ENCODE measurements around the gene OAF. TPM values are rescaled to one million over a fixed set of nuclear protein-coding genes. Genes with fewer than 3 reads are reported as not detected.

Gene OAF
- total and polyA plus RNA-seq, 2 experiments from 2014 or later = 1.1 to 3.0 TPM

DNA sequence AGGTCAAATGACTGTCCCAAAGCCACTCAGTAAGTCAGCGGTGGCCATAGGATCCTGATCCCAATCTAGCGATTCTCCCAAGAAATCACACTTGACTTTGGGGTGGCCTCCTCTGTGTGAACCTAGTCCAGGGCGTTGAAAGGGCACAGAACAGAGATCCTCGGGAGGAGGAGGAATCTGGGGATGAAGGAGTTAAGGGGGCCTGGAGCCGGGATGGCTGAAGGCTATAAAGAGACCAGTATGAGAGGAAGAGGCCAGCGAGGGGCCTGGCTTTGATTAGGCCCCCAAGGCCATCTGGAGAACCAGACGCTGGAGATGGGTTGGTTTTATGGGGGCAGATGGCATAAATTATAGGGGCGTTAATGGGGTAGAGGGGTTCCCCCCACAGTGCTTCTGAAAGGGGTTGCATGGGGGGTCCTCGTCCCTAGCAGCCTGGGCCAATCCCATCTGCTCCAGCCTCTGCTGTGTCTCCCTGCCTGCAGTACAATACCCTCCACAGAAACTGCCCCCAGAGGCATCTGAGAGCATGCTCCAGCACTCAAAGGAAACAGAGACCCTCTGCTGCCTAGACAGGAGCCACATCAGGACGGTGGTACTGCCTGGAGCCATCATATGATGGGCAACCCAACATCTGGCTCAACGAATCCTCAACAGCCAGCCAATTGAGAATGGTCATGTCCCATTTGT is 37.7 kb upstream of the OAF start (continued):
- TF ChIP-seq, protein P1, sequence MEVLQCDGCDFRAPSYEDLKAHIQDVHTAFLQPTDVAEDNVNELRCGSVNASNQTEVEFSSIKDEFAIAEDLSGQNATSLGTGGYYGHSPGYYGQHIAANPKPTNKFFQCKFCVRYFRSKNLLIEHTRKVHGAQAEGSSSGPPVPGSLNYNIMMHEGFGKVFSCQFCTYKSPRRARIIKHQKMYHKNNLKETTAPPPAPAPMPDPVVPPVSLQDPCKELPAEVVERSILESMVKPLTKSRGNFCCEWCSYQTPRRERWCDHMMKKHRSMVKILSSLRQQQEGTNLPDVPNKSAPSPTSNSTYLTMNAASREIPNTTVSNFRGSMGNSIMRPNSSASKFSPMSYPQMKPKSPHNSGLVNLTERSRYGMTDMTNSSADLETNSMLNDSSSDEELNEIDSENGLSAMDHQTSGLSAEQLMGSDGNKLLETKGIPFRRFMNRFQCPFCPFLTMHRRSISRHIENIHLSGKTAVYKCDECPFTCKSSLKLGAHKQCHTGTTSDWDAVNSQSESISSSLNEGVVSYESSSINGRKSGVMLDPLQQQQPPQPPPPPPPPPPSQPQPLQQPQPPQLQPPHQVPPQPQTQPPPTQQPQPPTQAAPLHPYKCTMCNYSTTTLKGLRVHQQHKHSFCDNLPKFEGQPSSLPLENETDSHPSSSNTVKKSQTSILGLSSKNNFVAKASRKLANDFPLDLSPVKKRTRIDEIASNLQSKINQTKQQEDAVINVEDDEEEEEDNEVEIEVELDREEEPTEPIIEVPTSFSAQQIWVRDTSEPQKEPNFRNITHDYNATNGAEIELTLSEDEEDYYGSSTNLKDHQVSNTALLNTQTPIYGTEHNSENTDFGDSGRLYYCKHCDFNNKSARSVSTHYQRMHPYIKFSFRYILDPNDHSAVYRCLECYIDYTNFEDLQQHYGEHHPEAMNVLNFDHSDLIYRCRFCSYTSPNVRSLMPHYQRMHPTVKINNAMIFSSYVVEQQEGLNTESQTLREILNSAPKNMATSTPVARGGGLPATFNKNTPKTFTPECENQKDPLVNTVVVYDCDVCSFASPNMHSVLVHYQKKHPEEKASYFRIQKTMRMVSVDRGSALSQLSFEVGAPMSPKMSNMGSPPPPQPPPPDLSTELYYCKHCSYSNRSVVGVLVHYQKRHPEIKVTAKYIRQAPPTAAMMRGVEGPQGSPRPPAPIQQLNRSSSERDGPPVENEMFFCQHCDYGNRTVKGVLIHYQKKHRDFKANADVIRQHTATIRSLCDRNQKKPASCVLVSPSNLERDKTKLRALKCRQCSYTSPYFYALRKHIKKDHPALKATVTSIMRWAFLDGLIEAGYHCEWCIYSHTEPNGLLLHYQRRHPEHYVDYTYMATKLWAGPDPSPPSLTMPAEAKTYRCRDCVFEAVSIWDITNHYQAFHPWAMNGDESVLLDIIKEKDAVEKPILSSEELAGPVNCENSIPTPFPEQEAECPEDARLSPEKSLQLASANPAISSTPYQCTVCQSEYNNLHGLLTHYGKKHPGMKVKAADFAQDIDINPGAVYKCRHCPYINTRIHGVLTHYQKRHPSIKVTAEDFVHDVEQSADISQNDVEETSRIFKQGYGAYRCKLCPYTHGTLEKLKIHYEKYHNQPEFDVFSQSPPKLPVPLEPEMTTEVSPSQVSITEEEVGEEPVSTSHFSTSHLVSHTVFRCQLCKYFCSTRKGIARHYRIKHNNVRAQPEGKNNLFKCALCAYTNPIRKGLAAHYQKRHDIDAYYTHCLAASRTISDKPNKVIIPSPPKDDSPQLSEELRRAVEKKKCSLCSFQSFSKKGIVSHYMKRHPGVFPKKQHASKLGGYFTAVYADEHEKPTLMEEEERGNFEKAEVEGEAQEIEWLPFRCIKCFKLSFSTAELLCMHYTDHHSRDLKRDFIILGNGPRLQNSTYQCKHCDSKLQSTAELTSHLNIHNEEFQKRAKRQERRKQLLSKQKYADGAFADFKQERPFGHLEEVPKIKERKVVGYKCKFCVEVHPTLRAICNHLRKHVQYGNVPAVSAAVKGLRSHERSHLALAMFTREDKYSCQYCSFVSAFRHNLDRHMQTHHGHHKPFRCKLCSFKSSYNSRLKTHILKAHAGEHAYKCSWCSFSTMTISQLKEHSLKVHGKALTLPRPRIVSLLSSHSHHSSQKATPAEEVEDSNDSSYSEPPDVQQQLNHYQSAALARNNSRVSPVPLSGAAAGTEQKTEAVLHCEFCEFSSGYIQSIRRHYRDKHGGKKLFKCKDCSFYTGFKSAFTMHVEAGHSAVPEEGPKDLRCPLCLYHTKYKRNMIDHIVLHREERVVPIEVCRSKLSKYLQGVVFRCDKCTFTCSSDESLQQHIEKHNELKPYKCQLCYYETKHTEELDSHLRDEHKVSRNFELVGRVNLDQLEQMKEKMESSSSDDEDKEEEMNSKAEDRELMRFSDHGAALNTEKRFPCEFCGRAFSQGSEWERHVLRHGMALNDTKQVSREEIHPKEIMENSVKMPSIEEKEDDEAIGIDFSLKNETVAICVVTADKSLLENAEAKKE (CRISPR knock-in tag; IDR thresholded peaks at IDR 0.05) = no peak
- TF ChIP-seq NANOG (IDR thresholded peaks at IDR 0.05; ENCODE audit: borderline replicate concordance) = no peak
- no peak for TF ChIP-seq ZNF331 (CRISPR knock-in tag; IDR thresholded peaks at IDR 0.05; ENCODE audit: low read depth)
- TF ChIP-seq ZNF114 (CRISPR knock-in tag; IDR thresholded peaks at IDR 0.05) = no peak
- no peak for TF ChIP-seq POLR2AphosphoS5 (IDR thresholded peaks at IDR 0.05; ENCODE audit: low read depth)
- TF ChIP-seq, protein P2, sequence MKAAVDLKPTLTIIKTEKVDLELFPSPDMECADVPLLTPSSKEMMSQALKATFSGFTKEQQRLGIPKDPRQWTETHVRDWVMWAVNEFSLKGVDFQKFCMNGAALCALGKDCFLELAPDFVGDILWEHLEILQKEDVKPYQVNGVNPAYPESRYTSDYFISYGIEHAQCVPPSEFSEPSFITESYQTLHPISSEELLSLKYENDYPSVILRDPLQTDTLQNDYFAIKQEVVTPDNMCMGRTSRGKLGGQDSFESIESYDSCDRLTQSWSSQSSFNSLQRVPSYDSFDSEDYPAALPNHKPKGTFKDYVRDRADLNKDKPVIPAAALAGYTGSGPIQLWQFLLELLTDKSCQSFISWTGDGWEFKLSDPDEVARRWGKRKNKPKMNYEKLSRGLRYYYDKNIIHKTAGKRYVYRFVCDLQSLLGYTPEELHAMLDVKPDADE (IDR thresholded peaks at IDR 0.05) = no peak
- TF ChIP-seq, protein P3, sequence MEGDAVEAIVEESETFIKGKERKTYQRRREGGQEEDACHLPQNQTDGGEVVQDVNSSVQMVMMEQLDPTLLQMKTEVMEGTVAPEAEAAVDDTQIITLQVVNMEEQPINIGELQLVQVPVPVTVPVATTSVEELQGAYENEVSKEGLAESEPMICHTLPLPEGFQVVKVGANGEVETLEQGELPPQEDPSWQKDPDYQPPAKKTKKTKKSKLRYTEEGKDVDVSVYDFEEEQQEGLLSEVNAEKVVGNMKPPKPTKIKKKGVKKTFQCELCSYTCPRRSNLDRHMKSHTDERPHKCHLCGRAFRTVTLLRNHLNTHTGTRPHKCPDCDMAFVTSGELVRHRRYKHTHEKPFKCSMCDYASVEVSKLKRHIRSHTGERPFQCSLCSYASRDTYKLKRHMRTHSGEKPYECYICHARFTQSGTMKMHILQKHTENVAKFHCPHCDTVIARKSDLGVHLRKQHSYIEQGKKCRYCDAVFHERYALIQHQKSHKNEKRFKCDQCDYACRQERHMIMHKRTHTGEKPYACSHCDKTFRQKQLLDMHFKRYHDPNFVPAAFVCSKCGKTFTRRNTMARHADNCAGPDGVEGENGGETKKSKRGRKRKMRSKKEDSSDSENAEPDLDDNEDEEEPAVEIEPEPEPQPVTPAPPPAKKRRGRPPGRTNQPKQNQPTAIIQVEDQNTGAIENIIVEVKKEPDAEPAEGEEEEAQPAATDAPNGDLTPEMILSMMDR (conservative IDR thresholded peaks at IDR 0.05; ENCODE audit: low read depth in 2 of 2) = no peak

Data from GM23338 (cell line).